ENCODE measurements around the gene NOSTRIN. TPM values are rescaled to one million over a fixed set of nuclear protein-coding genes. Genes with fewer than 3 reads are reported as not detected.

NOSTRIN gene
- total RNA-seq, 1 experiment from 2014 or later: not detected

- no CpG with 5 or more reads among the region's 1 CpG for WGBS (ENCODE audit: extremely low coverage, insufficient read length, low lambda C conversion rate)
- H2BK120ac ChIP-seq (ENCODE audit: low read depth, low read length, poor library complexity, severe bottlenecking): no peak overlapping the region
- TF ChIP-seq CTCF (conservative IDR thresholded peaks at IDR 0.05): no peak
- peaks cover under 1 to 2% (median 2%) of the 10 kb centered on the region in 3 experiments; a peak in 3 of 7 replicates for H3K36me3 Mint-ChIP-seq (ENCODE audit: insufficient read depth in 1 of 3, low read depth in 3 of 3)
- peaks cover 13% of the 10 kb centered on the region for H3K27me3 Mint-ChIP-seq (ENCODE audit: low read depth)
- no peaks in the 10 kb centered on the region for H3K4me1 ChIP-seq (ENCODE audit: insufficient read depth, low read length)
- H2BK20ac ChIP-seq (ENCODE audit: low read depth, low read length, poor library complexity, severe bottlenecking): no peak overlapping the region
- no peak overlapping the region for H3K4me3 Mint-ChIP-seq
- no peak overlapping the region for H3K56ac ChIP-seq (ENCODE audit: insufficient read length, low read depth, low read length)
- no peak overlapping the region for H3K9ac ChIP-seq (ENCODE audit: extremely low read depth, insufficient read length, low read length)
- H3K79me2 ChIP-seq (ENCODE audit: insufficient read depth, low read length): no peaks in the 10 kb centered on the region
- H2BK12ac ChIP-seq (ENCODE audit: insufficient read length, low read depth, low read length): no peak overlapping the region
- H3T11ph ChIP-seq (ENCODE audit: low read length): no peak overlapping the region
- no peak overlapping the region for H3K4me2 ChIP-seq (ENCODE audit: insufficient read depth, insufficient read length, low read length)
- H4K20me1 ChIP-seq (ENCODE audit: control insufficient read depth, insufficient read depth, insufficient read length): no peaks in the 10 kb centered on the region
- no peak overlapping the region for H4K91ac ChIP-seq (ENCODE audit: insufficient read length, low read depth, low read length)
- no peak overlapping the region for H3K27ac ChIP-seq (ENCODE audit: insufficient read length, low read depth, low read length)
- no peak overlapping the region for H4K8ac ChIP-seq (replicated peaks; ENCODE audit: insufficient read length, low read depth, low read length)
- no peaks in the 10 kb centered on the region for H3K9me3 Mint-ChIP-seq
- no peak overlapping the region for H3K23ac ChIP-seq (ENCODE audit: insufficient read length, low read depth, low read length)
- H2AFZ ChIP-seq (ENCODE audit: low read length): no peak overlapping the region
- H3K27ac Mint-ChIP-seq: no peak overlapping the region
- no peak overlapping the region for H2AK5ac ChIP-seq (ENCODE audit: insufficient read length, low read length)
- H3K27me3 ChIP-seq (ENCODE audit: insufficient read depth, low read length): no peaks in the 10 kb centered on the region; the same call in 1 of the 2 replicates
- H2BK5ac ChIP-seq (ENCODE audit: insufficient read length, low read length): no peak overlapping the region
- H3K18ac ChIP-seq (ENCODE audit: insufficient read length, low read depth, low read length): no peak overlapping the region
- H3K23me2 ChIP-seq (ENCODE audit: insufficient read length, low read depth, low read length, poor library complexity, severe bottlenecking): peaks cover 3% of the 10 kb centered on the region
- H3K4ac ChIP-seq (ENCODE audit: low read depth, low read length): no peak overlapping the region
- peaks cover 7 to 12% of the 10 kb centered on the region in 2 experiments for H3K4me1 Mint-ChIP-seq
- H3K14ac ChIP-seq (ENCODE audit: insufficient read depth, low read length): no peak overlapping the region
- H3K79me1 ChIP-seq (ENCODE audit: insufficient read depth, low read depth, low read length, poor library complexity, severe bottlenecking): no peaks in the 10 kb centered on the region
- H2BK15ac ChIP-seq (ENCODE audit: low read depth, low read length): no peak overlapping the region
- no peaks in the 10 kb centered on the region for H3K9me3 ChIP-seq (ENCODE audit: control insufficient read depth, low read depth, low read length)
- no peak overlapping the region for H4K5ac ChIP-seq (ENCODE audit: insufficient read length, low read depth, low read length)
- no peak for DNase-seq
Observed at GRCh38 chr2:168894101-168894500, 91.7 kb downstream of the NOSTRIN start.

Data from H9 (cell line).